Measurements from ENCODE around the gene MYH11.
A peak's percentile ranks its signal among the peaks of the same experiment; 100 is the strongest.
"Not testable (repeated sequence)": the region's sequence is repeated elsewhere in the genome, so short reads cannot be mapped to it uniquely, and the experiment has no call there.

Gene MYH11

DNA sequence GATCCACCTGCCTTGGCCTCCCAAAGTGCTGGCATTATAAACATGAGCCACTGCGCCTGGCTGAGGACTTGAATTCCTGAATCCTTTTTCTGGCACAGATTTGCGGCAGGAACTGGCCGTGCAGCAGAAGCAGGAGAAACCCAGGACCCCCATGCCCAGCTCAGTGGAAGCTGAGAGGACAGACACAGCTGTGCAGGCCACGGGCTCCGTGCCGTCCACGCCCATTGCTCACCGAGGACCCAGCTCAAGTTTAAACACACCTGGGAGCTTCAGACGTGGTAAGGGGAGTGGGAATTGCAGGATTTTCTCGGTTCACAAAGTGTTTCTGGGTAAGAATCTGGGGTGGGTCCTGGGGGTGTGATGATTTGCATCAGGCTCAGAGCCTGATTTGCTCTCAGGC lies 165.8 kb downstream of the MYH11 start:
- DNase-seq: no peak
- intact Hi-C loops (cut with DNase I): no loop called here

DNA sequence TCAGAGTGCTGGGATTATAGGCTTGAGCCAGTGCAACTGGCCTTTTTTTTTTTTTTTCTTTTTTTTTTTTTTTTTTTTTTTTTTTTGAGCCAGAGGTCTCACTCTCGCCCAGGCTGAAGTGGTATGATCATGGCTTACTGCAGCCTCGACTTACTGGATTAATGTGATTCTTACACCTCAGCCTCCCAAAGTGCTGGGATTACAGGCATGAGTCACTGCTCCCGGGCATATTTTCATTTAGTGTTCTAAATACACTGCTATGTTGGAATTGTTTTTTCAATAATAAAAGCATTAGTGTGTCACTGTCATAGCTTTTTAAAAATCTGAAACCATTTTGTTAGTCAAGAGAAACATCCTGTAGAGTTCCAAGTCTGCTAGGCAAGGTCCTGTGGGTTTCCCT lies 166.5 kb downstream of the MYH11 start:
- DNase-seq: no peak
- intact Hi-C loops (cut with DNase I): no loop called here

DNA sequence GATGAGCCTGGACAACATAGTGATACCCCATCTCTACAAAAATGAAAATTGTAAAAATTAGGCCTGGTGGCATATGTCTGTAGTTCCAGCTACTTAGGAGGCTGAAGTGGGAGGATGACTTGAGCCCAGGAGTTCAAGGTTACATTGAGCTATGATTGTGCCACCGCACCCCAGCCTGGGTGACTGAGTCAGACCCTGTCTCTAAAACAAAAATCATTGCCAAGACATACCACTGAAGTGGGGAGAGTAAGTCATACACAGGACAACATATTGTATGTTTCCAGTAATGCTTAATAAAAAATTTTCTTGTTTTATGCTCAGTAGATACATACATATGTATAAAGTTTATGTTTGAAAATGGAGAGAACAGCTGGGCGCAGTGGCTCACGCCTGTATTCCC lies 167.5 kb downstream of the MYH11 start:
- intact Hi-C loops (cut with DNase I): no loop called here

DNA sequence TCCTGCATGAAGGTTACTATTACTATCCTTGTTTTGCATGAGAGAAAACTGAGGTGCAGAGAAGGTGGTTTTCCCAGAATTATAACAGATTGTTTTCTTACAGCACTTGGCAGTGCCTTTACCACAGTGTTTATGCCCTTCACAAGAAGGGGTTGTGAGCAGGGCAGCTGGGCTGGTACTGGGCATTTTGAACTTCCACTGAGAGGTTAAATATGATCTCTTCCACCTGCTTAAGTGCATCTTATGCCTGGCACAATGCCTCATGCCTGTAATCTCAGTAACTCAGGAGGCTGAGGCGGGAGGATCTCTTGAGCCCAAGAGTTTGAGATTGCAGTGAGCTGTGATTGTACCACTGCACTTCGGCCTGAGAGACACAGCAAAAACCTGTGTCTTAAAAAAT lies 170.5 kb downstream of the MYH11 start:
- intact Hi-C loops (cut with DNase I): no loop called here
- no peak for DNase-seq

More for the DNA sequence above, 167.5 kb downstream of the MYH11 start:
- DNase-seq: no peak

DNA sequence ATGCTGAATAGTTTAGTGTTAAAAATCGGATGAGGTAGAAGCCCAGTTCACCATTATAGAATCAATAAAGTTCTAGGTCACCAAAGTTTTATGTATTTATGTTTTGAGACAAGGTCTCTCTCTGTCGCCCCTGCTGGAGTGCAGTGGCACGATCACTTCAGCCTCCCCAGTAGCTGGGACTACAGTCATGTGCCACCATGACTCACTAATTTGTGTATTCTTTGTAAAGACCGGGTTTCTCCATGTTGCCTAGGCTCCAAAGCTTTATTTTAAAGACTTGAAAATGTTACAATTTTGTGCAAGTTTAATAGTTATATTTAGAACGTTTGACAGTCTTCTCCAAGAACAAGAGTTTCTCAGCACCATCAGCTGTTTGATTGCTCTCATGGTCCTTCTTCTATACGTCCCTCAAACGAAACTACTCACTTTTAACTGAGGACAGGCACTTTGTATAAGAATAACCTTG lies 174.7 kb downstream of the MYH11 start:
- DNase-seq: peak in 4 of 10 donors; percentile 20 to 93 (median 34)
- intact Hi-C loops (cut with DNase I): loop anchor here (5.0 kb wide), 1 partner anchor 40 kb away; the partner anchor contains the start of gene MARF1

DNA sequence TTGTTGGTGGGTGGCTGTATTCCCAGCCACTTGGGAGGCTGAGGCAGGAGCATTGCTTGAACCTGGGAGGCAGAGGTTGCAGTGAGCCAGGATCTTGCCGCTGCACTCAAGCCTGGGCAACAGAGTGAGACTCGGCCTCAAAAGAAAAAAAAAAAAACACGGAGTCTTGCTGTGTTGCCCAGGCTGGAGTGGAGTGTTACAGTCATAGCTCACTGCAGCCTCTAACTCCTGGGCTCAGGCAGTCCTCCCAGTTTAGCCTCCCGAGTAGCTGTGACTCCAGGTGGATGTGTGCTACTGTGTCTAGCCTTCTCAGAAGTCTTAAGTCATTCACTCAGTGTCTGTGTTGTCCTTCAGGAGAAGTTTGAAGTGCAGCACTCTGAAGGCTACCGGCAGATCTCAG lies 179.4 kb downstream of the MYH11 start:
- DNase-seq: peak in 2 of 10 donors; percentile 19 to 20
- intact Hi-C loops (cut with DNase I): no loop called here

DNA sequence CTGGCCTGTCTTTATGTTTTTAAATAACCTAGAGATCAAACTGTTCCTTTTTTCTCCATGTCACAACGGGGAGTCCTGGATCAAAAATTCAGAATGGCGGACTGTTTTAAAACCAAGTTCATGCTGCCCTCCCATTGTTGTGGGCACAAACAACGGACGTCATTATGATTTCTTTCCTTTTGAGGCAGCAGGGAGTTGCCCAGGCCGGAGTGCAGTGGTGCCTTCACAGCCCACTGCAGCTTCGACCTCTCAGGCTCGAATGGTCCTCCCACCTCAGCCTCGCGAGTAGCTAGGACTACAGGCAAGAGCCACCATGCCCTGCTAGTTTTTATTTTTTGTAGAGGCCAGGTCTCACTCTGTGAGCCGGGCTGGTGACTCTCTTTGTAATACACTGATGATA lies 180.3 kb downstream of the MYH11 start:
- intact Hi-C loops (cut with DNase I): no loop called here
- peak in 2 of 10 donors; percentile 59 to 63 for DNase-seq

DNA sequence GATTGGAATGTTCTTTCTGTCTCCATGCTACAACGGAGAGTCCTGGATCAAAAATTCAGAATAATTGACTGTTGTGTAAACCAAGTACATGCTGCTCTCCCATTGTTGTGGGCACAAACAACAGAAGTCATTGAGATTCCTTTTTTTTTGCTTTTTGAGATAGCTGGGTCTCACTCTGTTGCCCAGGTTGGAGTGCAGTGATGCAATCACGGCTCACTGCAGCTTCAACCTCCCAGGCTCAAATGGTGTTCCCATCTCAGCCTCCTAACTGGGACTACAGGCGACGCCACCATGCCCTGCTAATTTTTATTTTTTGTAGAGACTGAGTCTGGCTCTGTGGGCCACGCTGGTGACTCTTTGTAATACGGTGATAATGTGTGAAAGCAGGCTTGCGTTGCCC lies 182.3 kb downstream of the MYH11 start:
- peak in 3 of 10 donors; percentile 10 to 71 (median 20) for DNase-seq
- intact Hi-C loops (cut with DNase I): no loop called here

DNA sequence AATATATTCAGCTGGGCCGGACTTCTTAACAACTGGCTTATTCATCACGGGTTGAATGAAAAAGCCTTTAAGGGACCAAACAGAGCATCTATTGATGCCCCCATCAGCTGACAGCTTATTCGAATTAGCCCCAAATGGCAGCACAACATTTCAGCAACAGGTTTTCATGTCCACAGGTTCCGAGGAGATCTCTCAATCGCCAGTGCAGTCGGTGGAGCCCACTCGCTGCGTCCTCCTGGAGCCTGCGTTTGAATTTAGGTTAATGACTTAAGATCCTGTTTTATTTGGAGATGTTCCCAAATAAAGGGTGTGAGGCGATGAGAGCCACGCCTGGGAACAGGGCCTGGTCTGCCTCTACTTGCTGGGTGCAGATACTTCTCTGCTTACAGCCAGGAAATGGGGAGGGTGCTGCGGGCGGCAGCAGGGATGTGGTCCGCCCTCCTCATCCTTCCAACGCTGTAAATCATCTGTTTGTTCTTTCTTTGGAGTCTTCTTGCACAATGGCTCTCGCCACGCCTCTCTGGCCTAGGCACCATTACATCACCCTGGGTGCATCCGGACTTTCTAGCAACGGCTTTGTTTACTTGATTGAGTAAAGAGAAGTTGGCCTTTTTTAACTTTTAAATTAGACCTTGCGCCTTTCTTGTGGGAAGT lies 184.2 kb downstream of the MYH11 start:
- intact Hi-C loops (cut with DNase I): no loop called here

DNA sequence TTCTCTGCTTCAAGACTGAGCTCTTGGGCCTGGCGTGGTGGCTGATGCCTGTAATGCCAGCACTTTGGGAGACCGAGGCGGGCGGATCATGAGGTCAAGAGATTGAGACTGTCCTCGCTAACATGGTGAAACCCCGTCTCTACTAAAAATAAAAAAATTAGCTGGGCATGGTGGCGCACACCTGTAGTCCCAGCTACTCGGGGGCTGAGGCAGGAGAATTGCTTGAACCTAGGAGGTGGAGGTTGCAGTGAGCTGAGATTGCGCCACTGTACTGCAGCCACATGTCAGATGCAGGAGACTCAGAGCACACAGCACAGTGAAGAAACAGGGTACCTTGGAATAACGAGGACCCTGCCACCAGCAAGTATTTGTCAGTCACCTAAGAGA lies 184.7 kb downstream of the MYH11 start:
- DNase-seq: peak in 1 of 10 donors; percentile 66
- intact Hi-C loops (cut with DNase I): not testable (repeated sequence)

More for the DNA sequence above, 184.2 kb downstream of the MYH11 start:
- DNase-seq: peak; percentile 54 to 95 (median 76)

DNA sequence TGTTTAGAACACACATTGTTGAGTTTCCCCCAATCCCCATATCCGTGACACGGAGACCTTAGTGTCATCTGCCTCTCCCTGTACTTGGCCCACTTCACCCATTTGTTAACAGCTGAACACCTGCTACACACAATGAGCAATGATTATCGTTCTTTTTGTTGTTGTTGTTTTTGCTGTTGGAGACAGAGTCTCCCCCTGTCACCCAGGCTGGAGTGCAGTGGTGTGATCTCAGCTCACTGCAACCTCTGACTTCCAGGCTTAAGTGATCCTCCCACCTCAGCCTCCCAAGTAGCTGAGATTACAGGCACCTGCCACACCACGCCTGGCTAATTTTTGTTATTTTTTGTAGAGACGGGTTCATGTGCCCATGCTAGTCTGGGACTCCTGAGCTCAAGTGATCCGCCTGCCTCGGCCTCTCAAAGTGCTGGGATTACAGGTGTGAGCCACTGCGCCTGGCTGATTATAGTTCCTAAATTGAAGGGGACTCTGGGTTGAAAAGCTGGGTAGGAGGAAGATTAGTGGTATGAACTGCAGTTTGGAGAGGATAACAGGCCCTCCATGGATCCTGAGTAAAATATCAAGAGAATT lies 185.2 kb downstream of the MYH11 start:
- intact Hi-C loops (cut with DNase I): no loop called here
- peak in 1 of 10 donors; percentile 56 for DNase-seq

DNA sequence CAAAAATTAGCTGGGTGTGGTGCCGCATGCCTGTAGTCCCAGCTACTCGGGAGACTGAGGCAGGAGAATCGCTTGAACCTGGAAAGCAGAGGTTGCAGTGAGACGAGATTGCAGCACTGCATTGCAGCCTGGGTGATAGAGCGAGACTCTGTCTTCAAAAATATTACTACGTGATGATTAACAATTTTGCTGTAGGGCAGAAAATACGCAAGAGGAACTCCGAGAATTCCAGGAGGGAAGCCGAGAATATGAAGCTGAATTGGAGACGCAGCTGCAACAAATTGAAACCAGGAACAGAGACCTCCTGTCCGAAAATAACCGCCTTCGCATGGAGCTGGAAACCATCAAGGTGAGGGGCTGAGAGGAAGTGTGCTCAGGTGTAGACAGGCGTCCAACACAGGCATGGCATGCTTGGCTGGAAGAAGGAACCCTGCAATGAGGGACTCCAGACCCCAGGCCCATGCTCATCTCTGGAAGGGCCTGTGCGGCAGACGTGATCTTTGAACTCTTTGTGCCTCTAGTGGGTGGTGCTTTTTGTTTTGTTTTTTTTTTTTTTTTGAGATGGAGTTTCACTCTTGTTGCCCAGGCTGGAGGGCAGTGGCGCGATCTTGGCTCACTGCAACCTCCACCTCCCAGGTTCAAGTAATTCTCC lies 189.6 kb downstream of the MYH11 start:
- intact Hi-C loops (cut with DNase I): no loop called here
- DNase-seq: peak in 2 of 10 donors; percentile 16 to 74

DNA sequence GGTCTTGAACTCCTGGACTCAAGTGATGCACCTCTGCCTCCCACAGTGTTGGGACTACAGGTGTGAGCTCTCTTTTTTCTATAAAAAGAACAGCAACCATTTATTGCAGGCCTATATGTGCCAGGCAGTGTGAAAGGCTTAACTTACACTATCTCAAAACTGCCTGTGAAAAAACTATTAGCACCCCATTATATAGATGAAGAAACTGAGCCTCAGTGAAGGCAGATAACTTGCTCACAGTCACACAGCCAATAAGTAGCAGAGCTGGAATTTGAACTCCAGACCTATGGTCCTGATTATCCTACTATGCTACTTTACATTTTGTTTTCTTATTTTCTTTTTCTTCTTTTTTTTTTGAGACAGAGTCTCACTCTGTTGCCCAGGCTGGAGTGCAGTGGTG lies 191.7 kb downstream of the MYH11 start:
- intact Hi-C loops (cut with DNase I): no loop called here

DNA sequence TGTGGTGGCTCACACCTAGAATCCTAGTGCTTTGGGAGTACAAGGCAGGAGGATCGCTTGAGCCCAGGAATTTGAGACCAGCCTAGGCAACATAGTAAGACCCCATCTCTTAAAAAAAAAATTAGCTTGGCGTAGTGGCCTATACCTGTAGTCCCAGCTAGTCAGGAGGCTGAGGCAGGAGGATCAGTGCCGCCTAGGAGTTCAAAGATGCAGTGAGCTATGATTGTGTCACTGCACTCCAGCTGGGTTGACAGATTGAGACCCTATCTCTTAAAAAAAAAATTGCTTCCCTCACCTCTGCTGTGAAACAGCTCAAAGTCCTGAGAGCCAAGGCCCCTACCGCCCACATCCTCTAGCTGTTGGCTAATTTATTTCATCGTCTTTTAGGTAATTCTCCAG lies 196.6 kb downstream of the MYH11 start:
- intact Hi-C loops (cut with DNase I): no loop called here
- DNase-seq: no peak

More for the DNA sequence above, 191.7 kb downstream of the MYH11 start:
- no peak for DNase-seq

DNA sequence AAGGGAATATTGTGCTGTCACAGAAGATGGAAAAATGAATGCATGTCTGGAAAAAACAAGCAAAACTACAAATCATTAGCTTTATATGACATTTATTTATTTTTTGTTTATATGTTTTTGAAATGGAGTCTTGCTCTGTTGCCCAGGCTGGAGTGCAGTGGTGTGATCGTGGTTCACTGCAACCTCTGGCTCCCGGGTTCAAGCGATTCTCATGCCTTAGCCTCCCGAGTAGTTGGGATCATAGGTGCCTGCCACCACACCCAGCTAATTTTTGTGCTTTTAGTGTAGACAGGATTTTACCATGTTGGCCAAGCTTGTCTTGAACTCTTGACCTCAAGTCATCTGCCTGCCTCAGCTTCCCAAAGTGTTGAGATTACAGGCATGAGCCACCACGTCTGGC lies 198.3 kb downstream of the MYH11 start:
- intact Hi-C loops (cut with DNase I): no loop called here
- peak in 1 of 10 donors; percentile 54 for DNase-seq

DNA sequence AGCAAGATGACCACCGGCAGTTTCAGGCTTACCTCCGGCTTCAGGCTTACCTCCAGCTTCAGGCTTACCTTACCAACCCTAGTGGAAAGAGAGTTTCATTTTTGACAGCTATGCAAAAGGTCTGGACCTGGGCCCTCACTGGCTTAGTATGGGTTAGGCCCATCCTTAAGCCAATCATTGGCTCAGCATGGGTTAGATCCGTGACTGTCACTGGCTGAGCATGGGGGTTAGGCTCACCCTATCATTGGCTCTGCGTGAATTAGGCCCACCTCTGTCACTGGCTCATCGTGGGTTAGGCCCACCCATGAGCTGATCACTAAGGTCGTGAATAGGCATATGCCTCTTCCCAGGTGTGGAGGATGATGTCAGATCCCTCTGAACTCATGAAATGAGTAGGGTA lies 198.7 kb downstream of the MYH11 start:
- DNase-seq: no peak
- intact Hi-C loops (cut with DNase I): no loop called here

DNA sequence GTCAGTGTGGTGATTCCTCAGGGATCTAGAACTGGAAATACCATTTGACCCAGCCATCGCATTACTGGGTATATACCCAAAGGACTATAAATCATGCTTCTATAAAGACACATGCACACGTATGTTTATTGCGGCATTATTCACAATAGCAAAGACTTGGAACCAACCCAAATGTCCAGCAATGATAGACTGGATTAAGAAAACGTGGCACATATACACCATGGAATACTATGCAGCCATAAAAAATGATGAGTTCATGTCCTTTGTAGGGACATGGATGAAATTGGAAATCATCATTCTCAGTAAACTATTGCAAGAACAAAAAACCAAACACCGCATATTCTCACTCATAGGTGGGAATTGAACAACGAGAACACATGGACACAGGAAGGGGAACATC lies 201.3 kb downstream of the MYH11 start:
- intact Hi-C loops (cut with DNase I); DNase-seq: not testable (repeated sequence)

DNA sequence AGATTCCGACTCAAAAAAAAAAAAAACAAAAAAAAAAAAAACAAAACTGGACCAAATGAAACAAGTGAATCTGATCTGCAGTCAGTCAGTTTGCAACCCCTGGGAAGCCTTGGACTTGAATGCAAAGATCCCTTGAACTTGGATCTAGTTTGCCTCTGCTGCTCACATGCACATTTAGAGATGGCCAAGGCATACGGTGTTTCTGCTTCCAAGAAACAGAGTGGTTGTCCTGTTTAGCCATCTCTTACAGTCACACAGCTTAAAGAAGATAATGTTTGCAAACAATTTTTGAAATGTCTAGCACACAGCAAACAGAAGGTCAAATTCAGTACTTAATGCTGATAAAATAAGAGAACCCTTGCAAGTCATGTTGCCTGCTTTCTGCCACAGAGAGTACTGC lies 202.2 kb downstream of the MYH11 start:
- intact Hi-C loops (cut with DNase I): no loop called here
- DNase-seq: no peak

DNA sequence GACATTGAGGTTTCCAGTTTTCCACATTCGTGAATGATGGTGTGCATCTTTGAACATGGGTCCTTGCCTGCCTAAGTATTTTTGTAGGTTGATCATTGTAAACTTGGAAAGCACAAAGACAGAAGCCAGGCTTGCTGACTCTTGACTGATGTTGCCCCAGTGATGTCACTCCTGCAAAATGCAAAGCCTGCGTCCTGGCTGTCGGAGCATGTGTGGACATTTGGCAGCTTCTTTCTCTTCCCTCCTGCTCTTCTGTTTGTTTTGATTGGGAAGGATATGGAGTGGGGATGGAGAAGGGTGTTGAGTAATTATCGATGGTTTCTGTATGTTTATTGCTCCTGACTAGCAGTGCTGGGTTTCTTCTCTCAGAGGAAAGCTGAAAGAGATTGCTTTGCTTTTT lies 203.6 kb downstream of the MYH11 start:
- DNase-seq: peak in 1 of 10 donors; percentile 40
- intact Hi-C loops (cut with DNase I): no loop called here

Measured in posterior cingulate gyrus (tissue), 11 donors.